ENCODE results near the gene PTPRM. TPM values are rescaled to one million over a fixed set of nuclear protein-coding genes. Genes with fewer than 3 reads are reported as not detected.

The PTPRM gene
- total and polyA plus RNA-seq, 2 of the 8 experiments (the other 6 are each of a cell fraction or from before 2014, with no cell fraction given): 4.1 to 7.0 TPM

DNA sequence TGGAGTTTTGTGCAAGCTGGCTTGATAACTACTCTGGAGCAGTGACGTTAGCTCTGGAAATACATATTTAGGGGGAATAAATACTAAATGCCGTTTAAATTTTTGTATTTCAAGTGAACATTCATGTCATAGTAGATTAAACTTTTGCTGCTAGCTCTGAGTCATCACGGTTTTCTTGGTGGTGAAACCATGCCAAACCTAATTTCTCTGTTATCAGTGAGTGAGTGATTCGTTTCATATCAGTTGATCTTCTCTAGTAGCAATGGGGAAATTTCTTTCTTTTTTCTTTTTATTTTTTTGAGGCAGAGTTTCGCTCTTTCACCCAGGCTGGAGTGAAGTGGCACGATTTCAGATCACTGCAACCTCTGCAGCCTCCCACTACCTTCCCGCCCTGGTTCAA, 211.1 kb downstream of the PTPRM start:
- POLR2A ChIA-PET (ENCODE audit: partially characterized antibody): no interaction called here
- TF ChIP-seq, protein P1, sequence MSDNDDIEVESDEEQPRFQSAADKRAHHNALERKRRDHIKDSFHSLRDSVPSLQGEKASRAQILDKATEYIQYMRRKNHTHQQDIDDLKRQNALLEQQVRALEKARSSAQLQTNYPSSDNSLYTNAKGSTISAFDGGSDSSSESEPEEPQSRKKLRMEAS (IDR thresholded peaks at IDR 0.05): no peak
- no peak for TF ChIP-seq EZH2 (IDR thresholded peaks at IDR 0.05; ENCODE audit: low read depth, low read length, severe bottlenecking)
- no peak for TF ChIP-seq HDAC2 (IDR thresholded peaks at IDR 0.05; ENCODE audit: borderline replicate concordance in 1 of 2, low read depth in 2 of 2, low read length in 2 of 2)
- TF ChIP-seq FOSL1 (IDR thresholded peaks at IDR 0.05; ENCODE audit: insufficient read depth, low read depth, low read length): no peak
- TF ChIP-seq KDM4A (IDR thresholded peaks at IDR 0.05; ENCODE audit: low read depth, low read length, severe bottlenecking): no peak
- no peak for TF ChIP-seq SRF (IDR thresholded peaks at IDR 0.05; ENCODE audit: low read depth, low read length)
- no peak for TF ChIP-seq CBX5 (IDR thresholded peaks at IDR 0.05; ENCODE audit: low read depth, low read length)
- TF ChIP-seq JUN (IDR thresholded peaks at IDR 0.05; ENCODE audit: low read depth, low read length): no peak
- TF ChIP-seq POU5F1 (IDR thresholded peaks at IDR 0.05; ENCODE audit: low read depth, low read length): no peak
- TF ChIP-seq RBBP5 (IDR thresholded peaks at IDR 0.05; ENCODE audit: borderline replicate concordance, low read depth, low read length): no peak
- no peak for TF ChIP-seq CTBP2 (IDR thresholded peaks at IDR 0.05; ENCODE audit: borderline replicate concordance, insufficient read depth, insufficient read length, low read length)
- Histone ChIP-seq H2BK120ac (replicated peaks; ENCODE audit: low read depth, low read length) (no peak overlapping the region), H3K56ac (replicated peaks; ENCODE audit: insufficient read length, low read depth, low read length) (no peak overlapping the region), H3K9ac (replicated peaks in 1 of 4; ENCODE audit: extremely low read depth in 1 of 4, low read depth in 3 of 4, low read length in 3 of 4) (no peak overlapping the region), H2AFZ (ENCODE audit: low read length) (no peak overlapping the region), H3K4me3 (ENCODE audit: extremely low read depth in 1 of 4, insufficient read depth in 2 of 4, low read depth in 3 of 4, low read length in 4 of 4) (no peak overlapping the region), H3K23ac (ENCODE audit: insufficient read length) (no peak overlapping the region), H3K79me1 (ENCODE audit: low read depth, low read length) (no peaks in the 10 kb centered on the region), H2BK15ac (ENCODE audit: low read length) (no peak overlapping the region), H3K9me3 (ENCODE audit: insufficient read depth in 2 of 2, low read depth in 1 of 2, low read length in 1 of 2) (no peaks in the 10 kb centered on the region), H4K20me1 (replicated peaks in 1 of 2; ENCODE audit: control insufficient read depth in 1 of 2, insufficient read depth in 2 of 2, low read length in 2 of 2) (no peaks in the 10 kb centered on the region), H4K5ac (ENCODE audit: insufficient read length, low read depth, low read length) (no peak overlapping the region), H3K18ac (ENCODE audit: extremely low read depth, low read length) (no peak overlapping the region), H2AK5ac (ENCODE audit: low read depth, low read length) (no peak overlapping the region), H3K4me2 (ENCODE audit: insufficient read depth in 1 of 2, low read depth in 2 of 2, low read length in 2 of 2) (no peak overlapping the region), H3K14ac (ENCODE audit: insufficient read length) (no peak overlapping the region), H2BK12ac (ENCODE audit: low read depth, low read length) (no peak overlapping the region), H4K91ac (replicated peaks; ENCODE audit: insufficient read length, low read length) (no peak overlapping the region), H2BK5ac (ENCODE audit: low read depth, low read length) (no peak overlapping the region), H4K8ac (ENCODE audit: extremely low read depth, insufficient read depth, low read length) (no peak overlapping the region), H3K4ac (replicated peaks; ENCODE audit: insufficient read length, low read depth, low read length) (no peak overlapping the region), H3K27me3 (replicated peaks in 1 of 4; ENCODE audit: control insufficient read depth in 3 of 4, extremely low read depth in 1 of 4, insufficient read depth in 3 of 4, low read length in 3 of 4) (no peaks in the 10 kb centered on the region), H3K27ac (ENCODE audit: low read depth, low read length) (no peak overlapping the region), H2BK20ac (ENCODE audit: low read length) (no peak overlapping the region), H3K79me2 (ENCODE audit: control insufficient read depth in 1 of 2, insufficient read depth in 2 of 2, low read length in 2 of 2) (no peaks in the 10 kb centered on the region), H3K4me1 (replicated peaks in 1 of 4; ENCODE audit: control insufficient read depth in 3 of 4, insufficient read depth in 4 of 4, low read length in 3 of 4) (no peaks in the 10 kb centered on the region), H3K23me2 (ENCODE audit: low read depth, low read length) (no peaks in the 10 kb centered on the region), H3K36me3 (ENCODE audit: control insufficient read depth in 2 of 4, insufficient read depth in 4 of 4, low read length in 3 of 4) (no peaks in the 10 kb centered on the region)
- DNase-seq (ENCODE audit: low read depth in 1 of 2, low spot score in 2 of 2) (no peak), FAIRE-seq (no peak)
- WGBS, 2 experiments (ENCODE audit: extremely low coverage in 1 of 2, insufficient coverage in 1 of 2, insufficient read length in 1 of 2, insufficient replicate concordance in 2 of 2, low coverage in 1 of 2, low lambda C conversion rate in 2 of 2, missing lambda C conversion rate in 1 of 2): 86% methylated on average over 7 of the region's 7 CpGs; no CpG with 5 or more reads in 1 of the 2 experiments
- CTCF ChIA-PET (ENCODE audit: partially characterized antibody): interaction anchor here (1.1 to 4.8 kb wide), 2 partner anchors 11 to 15 kb away, joined by 3 to 36 read pairs; no protein-coding TSS in a partner anchor
